Measurements from ENCODE around the gene HOTAIR.

Gene HOTAIR

GRCh38 chr12:53999559-54000115 lies 24.9 kb upstream of the HOTAIR start:
- peak; percentile 27 for DNase-seq

DNA sequence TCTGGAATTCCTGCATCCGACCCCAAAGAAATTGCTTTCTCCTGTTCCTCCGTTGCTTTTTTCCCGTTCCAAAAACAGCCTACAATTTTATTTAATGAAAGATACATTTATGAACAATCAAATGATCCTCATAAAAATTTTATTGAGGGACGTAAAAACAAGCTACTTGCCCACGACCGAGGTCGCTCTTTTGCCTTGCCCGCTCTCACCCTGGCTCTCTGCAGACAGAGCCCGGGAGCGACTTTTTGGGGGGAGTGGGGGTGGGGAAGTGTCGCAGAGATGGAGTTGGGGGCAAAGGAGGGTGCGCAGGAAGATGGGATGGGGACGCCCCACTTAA lies 24.1 kb upstream of the HOTAIR start:
- DNase-seq = no peak

- no peak for DNase-seq
Observed at GRCh38 chr12:53998110-53998899, 23.6 kb upstream of the HOTAIR start.

- DNase-seq = no peak
Observed at GRCh38 chr12:53997204-53998109, 22.7 kb upstream of the HOTAIR start.

GRCh38 chr12:53996240-53997203 lies 21.8 kb upstream of the HOTAIR start:
- no peak for DNase-seq

DNA sequence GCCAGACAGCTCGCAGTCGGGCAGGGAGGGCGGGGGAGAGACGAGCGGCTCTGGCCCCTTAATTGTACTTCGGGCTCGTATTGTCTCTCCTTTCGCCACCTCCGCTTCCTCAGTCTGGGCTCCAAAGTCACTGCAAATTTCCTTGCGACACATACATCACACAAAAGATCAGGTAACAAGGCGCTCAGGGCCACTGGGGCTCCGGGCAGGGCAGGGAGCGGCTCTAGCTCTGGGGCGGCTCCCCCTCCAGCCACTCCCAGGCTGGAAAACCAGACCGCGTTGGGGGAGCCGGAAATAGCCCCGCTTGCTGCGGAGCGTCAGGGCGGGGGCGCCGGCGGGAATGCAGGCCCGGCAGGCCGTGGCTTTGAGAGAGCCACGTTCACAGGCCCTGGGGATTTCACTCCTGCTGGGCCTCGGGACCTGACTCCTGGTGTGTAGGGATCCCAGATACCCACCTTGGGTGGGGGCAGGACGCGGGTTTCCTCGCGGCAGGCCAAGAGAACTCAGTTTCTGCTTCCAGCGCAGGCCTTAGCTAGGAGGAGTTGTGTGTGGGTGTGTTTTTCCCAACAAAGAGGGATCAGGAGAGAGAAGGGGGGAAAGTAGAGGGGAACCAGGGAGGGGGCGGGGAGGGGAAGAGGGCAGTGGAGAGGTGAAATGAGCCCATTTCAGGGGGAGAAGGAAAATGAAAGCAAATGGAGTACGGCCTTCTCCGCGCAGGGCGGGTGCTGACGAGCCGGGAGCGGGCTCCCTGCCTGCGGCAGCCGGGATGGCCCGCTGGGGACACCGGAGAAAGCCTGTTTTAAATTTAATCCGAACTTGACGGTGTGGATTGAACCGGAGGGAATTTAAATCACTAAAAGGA lies 20.9 kb upstream of the HOTAIR start:
- no peak for DNase-seq

DNA sequence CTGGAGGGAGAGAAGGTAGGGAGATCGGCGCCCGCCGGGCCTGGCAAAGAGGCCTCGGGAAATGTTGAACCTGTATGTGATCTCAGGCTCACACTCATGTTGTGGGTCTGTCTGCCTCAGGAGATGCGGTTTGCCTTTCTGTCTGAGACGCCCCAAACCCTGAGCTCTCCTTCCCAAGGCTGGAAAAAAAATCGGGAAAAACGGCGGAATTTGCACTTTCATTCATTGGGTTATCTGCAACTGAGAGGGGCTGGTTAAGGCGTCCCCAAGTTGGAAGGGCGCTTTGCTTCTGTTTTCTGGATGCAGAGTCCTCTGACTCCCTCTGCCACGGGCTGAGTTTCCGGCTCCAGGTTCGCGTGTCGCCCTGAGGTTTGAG lies 20.2 kb upstream of the HOTAIR start:
- no peak for DNase-seq

DNA sequence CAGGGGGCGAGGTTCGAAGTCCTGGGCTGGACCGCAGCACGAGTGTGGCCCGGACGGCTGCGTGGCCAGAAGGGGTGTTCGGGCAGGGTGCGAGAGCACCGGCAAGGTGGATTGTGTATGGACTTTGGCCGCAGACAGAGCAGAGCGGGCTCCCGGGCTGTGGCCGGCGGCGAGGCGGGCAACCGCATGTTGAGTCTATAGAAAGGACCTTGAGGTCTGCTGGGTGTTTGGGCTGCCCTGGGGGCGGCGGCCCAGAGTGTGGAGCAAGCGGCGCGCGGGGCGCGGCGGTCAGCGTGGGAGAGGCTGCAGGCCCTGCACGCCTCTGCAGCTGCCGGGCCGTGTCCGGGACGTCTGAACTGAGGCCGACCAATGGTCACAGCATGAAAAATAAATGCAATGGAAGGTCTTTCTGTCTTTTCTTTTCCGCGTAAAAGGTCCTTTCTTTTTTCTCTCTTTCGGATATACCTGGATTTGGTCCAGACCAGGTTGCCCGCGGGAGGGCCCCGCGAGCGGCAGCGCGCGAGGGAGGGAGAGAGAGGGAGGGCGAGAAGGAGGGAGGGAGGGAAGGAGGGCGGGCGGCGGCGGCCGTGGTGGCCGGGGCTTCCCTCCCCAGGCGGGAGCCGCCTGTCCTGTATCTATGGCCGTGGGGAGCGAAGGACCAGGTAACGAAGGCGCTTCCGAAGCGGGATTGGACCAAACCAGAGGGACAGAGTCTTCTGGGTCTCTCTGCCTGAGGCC lies 19.7 kb upstream of the HOTAIR start:
- DNase-seq = no peak

DNA sequence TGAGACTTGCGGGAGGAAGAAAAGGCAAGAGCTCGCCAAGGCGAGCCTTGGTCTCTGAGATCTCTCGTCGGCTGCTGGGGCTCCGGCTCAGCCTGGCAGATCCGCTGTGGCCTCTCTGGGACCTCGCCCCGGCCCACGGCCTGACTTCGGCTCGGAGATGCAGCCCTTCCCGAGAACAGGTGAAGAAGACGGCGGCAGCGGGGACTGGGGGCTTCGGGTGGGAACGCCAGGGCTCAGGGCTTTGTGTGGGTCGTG lies 19.2 kb upstream of the HOTAIR start:
- no peak for DNase-seq

- no peak for DNase-seq
Observed at GRCh38 chr12:53993162-53994008, 18.6 kb upstream of the HOTAIR start.

DNA sequence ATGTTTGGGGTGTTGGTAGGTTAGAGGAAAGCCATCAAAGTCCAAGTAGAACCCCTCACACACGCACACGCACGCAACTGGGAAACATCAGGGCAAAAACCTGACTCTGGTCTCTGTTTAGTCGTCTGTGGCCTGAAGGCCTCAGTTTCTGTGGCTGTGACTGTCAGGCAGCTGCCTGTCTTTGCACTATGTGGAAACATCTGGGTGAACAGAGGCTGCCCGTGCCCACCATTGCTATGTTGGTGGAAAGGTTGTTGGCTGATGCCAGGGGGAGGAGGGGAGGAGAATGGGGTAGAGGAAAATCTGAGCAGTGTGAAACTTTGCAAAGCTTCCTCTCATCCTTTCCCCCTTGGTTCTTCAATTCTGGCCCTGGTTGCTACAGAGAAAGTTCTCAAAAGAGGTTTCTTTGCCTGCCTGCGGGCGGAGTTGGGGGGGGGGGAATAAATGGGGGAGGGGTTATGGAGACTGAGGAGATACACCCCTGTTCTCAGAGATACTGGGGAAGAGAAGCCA lies 17.7 kb upstream of the HOTAIR start:
- DNase-seq = no peak

DNA sequence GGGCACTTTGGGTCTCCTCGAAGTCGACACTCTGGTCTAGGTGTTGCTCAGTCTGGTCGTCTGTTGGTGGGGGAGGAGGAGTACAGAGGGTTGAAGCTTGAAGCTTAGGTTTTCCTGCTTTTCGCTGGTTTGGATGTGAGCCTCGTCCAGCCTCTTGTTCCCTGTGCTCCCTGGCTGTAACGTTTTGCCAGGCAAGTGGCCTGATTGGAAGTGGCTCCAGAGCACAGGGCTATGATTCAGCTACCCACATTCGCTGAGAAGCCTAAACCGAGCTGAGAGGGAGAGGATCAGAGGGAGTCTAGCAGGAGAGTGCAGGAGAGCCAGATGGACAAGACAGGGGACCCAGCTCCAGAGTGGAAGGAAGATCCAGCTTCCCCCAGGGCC lies 16.3 kb upstream of the HOTAIR start:
- DNase-seq = no peak

DNA sequence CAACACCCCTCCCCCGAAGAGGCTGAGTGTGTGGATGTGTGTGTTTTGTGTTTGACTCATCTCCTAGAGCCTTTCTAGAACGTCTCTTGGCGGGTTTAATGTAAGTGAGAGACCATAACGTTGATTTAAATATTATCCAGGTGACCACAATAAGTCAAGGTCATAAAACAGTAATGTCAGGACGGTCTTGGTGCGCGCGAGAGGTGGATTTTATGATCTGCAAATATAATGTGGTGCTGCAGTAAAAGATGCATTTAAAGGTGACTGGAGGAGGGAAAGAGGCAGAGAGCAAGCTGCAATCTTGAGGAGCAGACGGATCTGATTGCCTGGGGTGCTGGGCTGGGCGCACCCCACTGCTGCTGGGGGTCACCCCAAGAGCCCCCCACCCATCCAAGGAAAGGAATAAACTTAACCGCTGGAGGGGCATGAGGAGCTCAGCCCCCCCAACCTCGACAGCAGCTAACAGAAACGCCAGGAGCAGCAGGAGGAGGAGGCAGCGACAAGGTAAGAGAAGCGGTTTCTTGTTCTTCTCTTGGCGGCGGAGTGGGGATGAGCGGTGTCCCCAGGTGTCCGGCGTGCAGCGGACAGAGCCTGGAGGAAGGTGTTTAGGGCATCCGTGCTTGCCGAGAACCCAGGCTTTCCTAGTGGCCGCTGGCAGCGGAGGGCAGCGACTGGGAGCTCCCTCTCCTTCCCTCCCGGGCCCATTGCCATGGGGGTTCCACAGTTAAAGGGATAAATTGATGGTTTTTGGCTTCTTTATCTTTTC lies 15.7 kb upstream of the HOTAIR start:
- DNase-seq = no peak

DNA sequence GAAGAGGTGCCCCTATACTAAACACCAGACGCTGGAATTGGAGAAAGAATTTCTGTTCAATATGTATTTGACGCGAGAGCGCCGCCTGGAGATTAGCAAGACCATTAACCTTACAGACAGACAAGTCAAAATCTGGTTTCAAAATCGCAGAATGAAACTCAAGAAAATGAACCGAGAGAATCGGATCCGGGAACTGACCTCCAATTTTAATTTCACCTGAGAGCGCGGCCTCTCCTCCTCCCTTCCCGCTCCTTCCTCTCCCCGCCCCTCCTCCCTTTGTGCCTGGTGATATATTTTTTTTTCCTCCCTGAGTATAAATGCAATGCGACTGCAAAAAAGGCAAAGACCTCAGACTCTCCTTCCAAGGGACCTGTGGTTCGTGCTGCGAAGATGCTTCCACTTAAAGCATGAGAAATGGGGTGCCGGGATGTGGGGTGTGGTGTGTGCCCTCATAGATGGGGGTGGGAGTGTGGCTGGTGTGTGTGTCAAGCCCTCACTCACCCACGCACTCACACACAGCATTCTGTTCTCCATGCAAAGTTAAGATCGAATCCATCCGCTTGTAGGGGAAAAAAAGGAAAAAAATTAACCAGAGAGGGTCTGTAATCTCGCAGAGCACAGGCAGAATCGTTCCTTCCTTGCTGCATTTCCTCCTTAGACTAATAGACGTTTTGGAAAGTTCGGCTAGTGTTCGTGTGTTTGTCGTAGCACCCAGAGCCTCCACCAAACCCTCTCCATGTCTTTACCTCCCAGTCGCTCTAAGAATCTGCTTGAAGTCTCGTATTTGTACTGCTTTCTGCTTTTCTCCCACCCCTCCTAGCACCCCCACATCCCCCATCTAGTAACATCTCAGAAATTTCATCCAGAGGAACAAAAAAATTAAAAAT lies 14.7 kb upstream of the HOTAIR start:
- DNase-seq = peak; percentile 44

GRCh38 chr12:53988541-53989226 lies 13.9 kb upstream of the HOTAIR start:
- no peak for DNase-seq

- no peak for DNase-seq
Observed at GRCh38 chr12:53987787-53988230, 13.1 kb upstream of the HOTAIR start.
